NCI-H748 (cell line): ENCODE measurements around the gene POLD1.

Source experiments
- DNase-seq: peaks from one replicate; lab custom pipeline; 2025; ENCODE audit not compliant: unreplicated experiment; lab: John Stamatoyannopoulos, UW

POLD1 gene

DNA sequence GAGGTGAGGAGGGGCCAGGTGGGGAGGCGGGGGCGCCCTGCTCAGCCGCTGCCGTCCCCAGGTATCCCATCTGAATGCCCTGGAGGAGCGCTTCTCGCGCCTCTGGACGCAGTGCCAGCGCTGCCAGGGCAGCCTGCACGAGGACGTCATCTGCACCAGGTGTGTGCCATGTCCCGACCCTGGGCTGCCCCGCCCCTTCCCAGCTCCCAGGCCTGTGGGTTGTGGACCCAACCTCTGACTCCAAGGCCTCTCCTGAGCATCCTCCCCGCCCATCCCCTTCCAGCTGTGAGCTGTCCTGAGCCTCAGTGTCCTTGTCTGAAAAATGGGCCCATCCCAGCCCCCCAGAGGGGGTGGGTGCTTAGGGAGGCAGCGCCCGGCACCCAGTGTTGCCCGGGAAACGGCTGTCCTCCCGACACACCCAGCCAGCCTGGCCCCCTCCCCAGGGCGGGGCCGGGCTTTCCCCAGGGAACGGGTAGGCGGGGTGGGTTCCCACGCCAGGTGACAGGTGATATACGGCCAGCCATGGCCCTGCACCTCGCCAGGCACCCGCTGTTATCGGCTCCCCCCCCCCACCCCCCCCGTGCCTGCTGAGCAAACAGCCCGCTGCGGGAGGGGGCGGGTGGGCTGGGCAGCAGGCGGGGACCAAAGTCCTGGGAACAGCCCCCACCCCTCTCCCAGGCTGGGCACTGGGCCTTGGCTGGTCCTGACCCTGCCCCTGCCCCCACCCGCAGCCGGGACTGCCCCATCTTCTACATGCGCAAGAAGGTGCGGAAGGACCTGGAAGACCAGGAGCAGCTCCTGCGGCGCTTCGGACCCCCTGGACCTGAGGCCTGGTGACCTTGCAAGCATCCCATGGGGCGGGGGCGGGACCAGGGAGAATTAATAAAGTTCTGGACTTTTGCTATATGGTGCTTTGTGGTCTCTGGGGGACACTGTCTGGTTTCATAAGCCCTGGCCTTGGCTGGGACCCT lies 33.2 kb downstream of the POLD1 start:
- DNase-seq: peak; percentile 64

DNA sequence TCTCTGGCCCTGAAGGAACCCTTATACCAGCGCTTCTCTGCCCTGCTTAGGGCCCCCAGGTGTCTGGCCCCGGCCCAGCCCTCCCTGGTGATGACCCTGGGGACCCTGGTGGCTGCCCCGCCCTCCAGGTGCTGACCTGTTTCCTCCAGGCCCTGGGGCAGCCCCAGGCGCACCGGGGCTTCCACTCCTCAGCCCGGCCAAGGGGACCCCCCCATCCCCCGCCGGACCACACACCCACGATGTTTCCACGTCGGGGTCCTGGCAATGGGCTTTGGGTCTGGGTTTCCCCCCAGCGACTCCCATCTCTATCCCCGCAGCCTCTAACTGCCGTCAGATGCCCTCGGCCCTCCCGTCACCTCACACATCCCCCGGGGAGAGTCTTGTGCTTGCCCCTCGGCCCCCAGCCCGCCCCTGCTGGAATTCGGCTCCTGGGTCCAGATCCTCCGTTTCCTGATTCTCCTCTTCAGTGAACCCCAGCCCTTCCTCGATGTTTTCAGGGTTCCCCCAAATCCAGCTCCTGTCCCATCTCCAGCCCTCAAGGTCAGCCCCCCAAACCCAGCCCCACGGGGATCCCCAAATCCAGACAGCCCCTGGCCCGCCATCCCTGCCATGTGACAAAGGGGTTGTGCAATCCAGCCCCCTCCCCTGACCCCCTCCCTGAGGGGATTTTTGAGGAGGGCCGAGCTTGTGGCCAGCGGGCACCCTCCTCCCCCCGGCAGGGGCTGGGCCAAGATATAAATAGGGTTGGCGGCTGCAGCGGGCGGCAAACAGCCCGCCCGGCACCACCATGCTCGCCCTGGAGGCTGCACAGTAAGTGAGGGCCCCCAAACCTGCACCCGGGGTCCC lies 34.3 kb downstream of the POLD1 start, which contains the start of gene SPIB:
Gene SPIB, plus strand, starts transcription at position 763 of the 846 bp plus-strand sequence. Its CDS starts 25 bp downstream, at position 788.
- DNase-seq: no peak

GRCh38 chr19:50419022-50419579 lies 35.0 kb downstream of the POLD1 start:
- no peak for DNase-seq

DNA sequence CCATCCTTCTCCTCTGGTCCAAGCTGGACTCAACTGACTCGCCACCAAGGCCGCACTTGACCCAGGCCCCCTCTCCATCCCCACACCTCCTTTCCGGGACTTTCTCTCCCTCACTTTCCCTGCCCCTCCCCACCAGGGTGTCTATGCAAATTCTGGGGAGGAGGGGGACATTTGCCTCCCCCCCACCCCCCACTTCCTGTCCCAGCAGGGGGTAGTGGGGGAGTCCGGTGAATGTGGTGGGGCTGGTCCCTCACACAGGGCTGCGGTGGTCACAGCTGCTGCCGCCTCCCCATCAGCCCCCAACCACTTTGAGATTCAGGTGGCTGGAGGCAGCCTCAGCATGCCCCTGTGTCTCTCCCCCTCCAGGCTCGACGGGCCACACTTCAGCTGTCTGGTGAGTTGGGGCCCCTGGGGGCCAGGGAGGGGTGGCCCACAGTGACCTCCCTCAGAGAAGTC lies 35.5 kb downstream of the POLD1 start:
- DNase-seq: no peak

DNA sequence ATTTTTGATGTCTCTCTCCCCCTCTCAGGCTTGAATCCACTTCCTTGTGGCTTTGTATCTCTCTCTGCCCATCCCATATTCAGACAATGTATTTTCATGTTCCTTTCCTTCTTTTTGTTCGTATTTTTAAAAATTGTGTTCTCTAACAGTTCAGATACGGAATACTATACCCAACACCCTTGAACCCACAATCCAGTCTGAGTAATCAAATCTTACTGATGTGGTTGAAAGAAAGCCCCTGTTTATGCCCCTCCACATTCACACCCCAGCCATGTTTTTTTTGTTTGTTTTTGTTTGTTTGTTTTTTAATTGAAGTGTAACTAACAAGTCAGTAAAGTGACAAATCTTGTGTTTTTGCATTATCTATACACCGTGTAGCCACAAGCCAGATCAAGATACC lies 36.0 kb downstream of the POLD1 start:
- no peak for DNase-seq

- no peak for DNase-seq
These were observed 36.7 kb downstream of the POLD1 start for GRCh38 chr19:50420808-50421207.

DNA sequence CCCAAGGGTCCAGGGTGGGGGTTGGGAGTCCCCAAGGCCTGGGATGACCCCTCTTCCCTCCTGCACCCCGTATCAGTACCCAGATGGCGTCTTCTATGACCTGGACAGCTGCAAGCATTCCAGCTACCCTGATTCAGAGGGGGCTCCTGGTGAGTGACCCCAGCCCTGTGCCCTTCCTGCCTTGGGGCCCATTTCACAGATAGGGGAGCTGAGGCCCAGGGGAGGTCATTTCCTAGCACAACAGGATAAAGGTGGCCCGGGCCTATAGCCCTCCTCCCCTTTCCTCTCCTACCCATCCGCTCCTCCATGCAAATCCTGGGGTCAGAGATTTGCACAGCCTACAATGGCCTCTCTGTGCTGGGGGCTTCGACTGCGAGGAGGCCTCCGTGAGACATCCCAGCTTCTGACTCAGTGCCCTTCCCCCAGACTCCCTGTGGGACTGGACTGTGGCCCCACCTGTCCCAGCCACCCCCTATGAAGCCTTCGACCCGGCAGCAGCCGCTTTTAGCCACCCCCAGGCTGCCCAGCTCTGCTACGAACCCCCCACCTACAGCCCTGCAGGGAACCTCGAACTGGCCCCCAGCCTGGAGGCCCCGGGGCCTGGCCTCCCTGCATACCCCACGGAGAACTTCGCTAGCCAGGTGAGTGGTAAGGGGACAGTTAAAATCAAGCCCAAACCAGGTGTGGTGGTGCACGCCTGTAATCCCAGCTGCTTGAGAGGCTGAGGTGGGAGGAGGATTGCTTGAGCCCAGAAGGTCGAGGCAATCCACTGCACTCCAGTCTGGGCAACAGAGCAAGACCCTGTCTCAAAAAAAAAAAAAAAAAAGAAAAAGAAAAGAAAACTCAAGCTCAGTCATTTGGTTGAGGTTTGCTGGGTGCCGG lies 38.5 kb downstream of the POLD1 start:
- DNase-seq: no peak

DNA sequence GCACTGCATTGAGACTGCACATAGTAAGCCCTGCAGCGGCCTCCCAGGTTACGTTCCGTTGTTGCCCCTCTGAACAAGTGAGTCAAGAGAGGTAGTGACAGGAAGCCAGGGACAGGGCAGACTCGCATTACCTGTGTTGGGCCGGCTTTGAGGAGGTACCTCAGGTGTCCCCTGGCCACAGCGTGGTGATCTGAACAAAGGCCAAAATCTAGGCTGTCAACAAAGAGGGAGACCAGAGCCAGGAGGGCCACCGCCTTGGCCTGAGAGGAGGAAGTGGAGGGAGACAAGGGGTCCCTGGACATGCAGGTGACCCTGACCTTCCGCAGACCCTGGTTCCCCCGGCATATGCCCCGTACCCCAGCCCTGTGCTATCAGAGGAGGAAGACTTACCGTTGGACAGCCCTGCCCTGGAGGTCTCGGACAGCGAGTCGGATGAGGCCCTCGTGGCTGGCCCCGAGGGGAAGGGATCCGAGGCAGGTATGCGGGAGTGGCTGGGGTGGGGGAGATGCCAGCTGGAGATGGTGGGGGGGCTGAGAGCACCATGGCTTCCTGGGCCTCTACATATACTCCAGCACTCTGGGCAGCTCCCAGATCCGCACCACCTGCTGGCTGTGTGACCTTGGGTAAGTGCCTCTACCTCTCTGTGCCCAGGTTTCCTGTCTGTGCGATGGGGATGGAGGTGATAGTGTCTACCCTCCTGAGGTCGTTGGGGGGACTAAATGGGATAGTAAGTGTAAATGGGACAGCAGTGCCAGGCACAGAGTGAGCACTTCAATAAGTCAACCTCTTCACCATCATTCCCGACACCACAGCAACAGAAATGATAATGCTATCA lies 39.3 kb downstream of the POLD1 start:
- no peak for DNase-seq

DNA sequence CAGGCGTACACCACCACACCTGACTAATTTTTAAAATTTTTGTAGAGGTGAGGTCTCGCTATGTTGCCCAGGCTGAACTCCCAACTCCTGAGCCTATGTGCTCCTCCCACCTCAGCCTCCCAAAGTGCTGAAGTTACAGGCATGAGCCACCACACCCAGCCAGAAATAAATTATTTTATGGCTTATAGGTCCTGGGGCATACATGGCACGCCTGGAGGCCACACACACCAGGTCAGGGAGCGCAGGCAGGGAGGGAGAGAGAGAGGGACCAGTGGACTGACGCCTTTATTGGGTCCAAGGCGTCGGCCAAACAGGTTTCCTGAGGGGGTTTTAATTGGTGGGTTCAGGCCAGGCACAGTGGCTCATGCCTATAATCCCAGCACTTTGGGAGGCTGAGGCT lies 41.4 kb downstream of the POLD1 start:
- no peak for DNase-seq

DNA sequence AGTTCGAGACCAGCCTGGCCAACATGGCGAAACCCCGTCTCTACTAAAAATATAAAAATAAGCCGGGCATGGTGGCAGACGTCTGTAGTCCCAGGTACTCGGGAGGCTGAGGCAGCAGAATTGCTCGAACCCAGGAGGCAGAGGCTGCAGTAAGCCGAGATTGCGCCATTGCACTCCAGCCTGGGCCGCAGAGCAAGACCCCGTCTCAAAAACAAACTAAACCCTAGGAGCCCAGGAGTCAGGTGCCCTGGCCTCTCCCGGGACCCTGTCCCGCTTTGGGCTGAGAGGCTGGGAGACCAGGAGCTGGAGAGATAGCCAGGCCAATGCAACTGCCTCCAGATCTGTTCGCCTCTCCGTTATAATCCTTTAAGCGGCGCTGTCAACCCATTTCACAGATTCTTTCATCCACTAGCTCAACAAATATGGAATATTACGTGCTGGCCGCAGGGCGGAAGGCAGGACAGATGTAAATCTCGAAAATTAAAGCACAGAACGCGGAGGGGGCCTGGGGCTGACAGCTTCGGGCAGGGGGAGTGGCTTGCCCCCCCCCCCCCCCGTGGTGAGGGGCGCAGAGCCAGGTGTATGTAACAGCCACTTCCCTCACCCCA lies 43.3 kb downstream of the POLD1 start:
- DNase-seq: no peak

GRCh38 chr19:50427997-50428425 lies 43.9 kb downstream of the POLD1 start:
- no peak for DNase-seq

DNA sequence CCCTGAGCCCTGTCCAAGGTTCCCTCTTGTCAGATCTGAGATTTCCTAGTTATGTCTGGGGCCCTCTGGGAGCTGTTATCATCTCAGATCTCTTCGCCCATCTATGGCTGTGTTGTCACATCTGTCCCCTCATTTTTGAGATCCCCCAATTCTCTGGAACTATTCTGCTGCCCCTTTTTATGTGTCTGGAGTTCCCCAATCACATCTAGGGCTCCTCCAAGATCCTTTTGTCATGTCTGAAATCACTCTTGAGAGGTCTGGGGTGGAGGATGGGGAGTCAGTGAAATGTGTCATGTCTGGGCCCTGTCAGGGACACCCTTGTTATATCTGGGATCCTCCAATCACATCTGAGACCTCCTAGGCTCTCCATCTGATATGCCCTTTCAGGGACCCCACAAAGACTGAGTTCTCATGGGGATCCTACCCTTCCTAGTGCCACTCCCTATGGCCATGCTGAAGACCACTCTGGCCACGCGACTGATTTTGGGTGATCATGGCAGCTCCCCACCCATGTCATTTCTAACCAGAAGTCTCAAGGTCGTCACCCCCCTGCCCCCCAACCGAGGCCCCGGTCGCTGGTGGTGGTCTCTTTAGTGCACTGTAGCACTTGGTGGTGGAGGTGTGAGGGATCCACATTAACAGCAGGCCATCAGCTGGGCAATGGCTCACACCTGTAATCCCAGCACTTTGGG lies 44.8 kb downstream of the POLD1 start:
- no peak for DNase-seq

- DNase-seq: peak; percentile 37
These were observed 46.8 kb downstream of the POLD1 start for GRCh38 chr19:50430888-50431342.

GRCh38 chr19:50431343-50432220 lies 47.4 kb downstream of the POLD1 start:
- peak; percentile 90 for DNase-seq

GRCh38 chr19:50432221-50433028 lies 48.3 kb downstream of the POLD1 start, which contains the start of gene MYBPC2:
MYBPC2 (plus strand) TSS chr19:50432892; CDS start chr19:50432954, 62 bp downstream.
- DNase-seq: peak; percentile 65
